Ectodermal cell (in vitro differentiated cells): Measurements from ENCODE around the gene TMEM222.

ENCODE experiments used
- H3K27ac ChIP-seq: 2 replicates; pipeline ENCODE4 v1.7.0; 2013; ENCODE audit warnings: mild to moderate bottlenecking, low read depth, low read length; ENCODE audit not compliant: insufficient read depth, poor library complexity, severe bottlenecking
- H3K27me3 ChIP-seq: 2 replicates; pipeline ENCODE4 v1.7.0; 2013; ENCODE audit warnings: mild to moderate bottlenecking, low read length; ENCODE audit not compliant: insufficient read depth, control insufficient read depth, poor library complexity, severe bottlenecking
- H3K36me3 ChIP-seq: one replicate; pipeline ENCODE4 v1.7.0; 2013; ENCODE audit warnings: low read length; ENCODE audit not compliant: control insufficient read depth, insufficient read depth
- H3K4me1 ChIP-seq: one replicate; pipeline ENCODE4 v1.7.0; 2013; ENCODE audit warnings: low read length; ENCODE audit not compliant: control insufficient read depth, insufficient read depth
- H3K4me3 ChIP-seq: 2 replicates; pipeline ENCODE4 v1.7.0; 2013; ENCODE audit warnings: low read depth, low read length, control low read depth; ENCODE audit not compliant: insufficient read depth
- H3K9me3 ChIP-seq: 2 replicates; pipeline ENCODE4 v1.7.0; 2013; ENCODE audit warnings: mild to moderate bottlenecking, low read length, moderate library complexity; ENCODE audit not compliant: control insufficient read depth
- WGBS, 2 experiments: methylation state at CpG; one replicate each; pipeline ENCODE4 v1.1.7; 2013; ENCODE audit warnings: missing lambda C conversion rate in 2 of 2; 5-methylcytosine and 5-hydroxymethylcytosine counted together

Gene TMEM222

GRCh38 chr1:27358928-27359313 lies 37.0 kb downstream of the TMEM222 start:
- Histone ChIP-seq H3K9me3 (no peaks in the 10 kb centered on the region), H3K4me3 (no peak overlapping the region), H3K27me3 (peaks cover 43% of the 10 kb centered on the region), H3K36me3 (no peaks in the 10 kb centered on the region), H3K4me1 (peaks cover 14% of the 10 kb centered on the region), H3K27ac (no peak overlapping the region)
- WGBS, 2 experiments = 92 to 94% methylated on average over 5 of the region's 5 CpGs

DNA sequence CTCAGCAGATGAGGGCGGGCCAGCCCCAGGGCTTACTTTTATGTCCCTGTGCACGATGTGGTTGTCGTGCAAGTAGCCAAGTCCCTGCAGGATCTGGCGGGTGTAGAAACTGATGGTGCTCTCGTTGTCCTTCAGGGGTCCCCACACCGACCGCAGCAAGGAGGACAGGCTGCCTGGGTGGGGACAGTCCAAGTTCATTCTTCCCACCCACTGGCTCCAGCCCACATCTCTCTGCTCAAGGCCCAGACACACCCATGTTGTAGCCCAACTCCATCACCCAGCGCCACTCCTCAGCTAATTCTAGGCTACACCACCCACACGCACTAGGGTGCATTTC lies 37.8 kb downstream of the TMEM222 start:
- H3K27ac ChIP-seq = no peak overlapping the region
- H3K4me1 ChIP-seq = peaks cover 21% of the 10 kb centered on the region
- no peaks in the 10 kb centered on the region for H3K36me3 ChIP-seq
- H3K27me3 ChIP-seq = peaks cover 43% of the 10 kb centered on the region
- 58 to 65% methylated on average over 9 of the region's 9 CpGs for WGBS, 2 experiments
- H3K4me3 ChIP-seq = peak overlapping the region; percentile 45
- H3K9me3 ChIP-seq = no peaks in the 10 kb centered on the region

DNA sequence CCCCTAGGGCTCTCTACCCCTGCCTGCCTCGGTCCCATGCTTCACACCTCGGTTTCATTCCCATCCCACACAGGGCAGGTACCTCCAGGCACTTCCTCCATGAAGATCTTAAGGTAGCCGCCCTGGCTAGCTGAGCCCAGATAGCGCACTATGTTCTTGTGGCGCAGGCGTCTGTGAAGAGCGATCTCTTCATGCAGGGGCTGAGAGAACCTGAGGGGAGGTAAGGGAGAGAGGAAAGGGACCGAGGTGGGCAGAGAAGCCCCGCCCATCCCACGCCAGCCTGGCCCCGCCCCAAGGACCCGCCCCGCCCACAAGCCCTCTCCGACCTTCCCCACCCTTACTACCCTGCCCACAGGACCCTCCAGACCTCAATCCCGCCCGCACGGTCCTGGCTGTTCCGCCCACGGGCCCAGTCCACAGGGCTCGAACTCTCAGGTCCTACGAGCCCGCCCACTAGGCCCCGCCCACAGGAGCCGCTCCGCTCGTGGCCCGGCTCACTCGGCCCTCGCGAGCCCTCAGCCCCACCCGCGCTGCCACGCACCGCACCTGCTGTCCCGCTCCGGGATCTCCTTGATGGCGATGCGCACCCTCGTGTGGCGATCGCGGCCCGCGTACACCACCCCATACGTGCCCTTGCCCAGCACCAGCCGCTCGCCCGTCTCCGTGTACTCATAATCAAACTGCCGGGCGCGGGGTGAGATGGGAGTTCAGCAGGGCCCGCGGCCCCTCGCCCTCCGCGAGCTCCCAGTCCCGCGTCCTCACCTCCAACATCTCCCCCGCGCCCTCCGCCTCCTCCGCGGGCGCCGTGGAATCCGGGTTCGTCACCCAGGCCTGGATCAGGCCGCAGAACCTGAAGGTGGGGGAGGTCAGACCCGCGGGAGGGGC lies 38.4 kb downstream of the TMEM222 start:
- no peaks in the 10 kb centered on the region for H3K36me3 ChIP-seq

DNA sequence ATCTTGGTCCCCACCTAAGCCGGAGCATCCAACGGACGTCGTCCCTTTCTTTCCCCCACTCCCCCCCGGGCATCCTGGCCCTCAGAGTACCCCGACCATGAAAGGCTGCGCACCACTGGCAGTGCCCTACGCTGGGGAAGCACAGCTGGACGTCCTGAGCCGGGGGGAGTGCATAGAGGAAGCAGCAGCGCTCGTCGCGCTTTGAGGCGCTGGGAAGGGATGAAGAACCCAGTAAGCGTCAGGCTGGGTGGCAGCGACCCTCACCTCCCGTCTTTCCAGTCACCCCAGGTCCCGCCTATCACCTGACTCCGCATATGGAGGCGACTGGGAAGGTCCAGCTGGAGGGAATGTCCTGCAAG lies 39.1 kb downstream of the TMEM222 start:
- Histone ChIP-seq H3K9me3 (no peaks in the 10 kb centered on the region), H3K27me3 (peaks cover 43% of the 10 kb centered on the region), H3K36me3 (no peaks in the 10 kb centered on the region), H3K4me1 (peaks cover 26% of the 10 kb centered on the region), H3K27ac (no peak overlapping the region), H3K4me3 (peak overlapping the region; percentile 45)
- WGBS, 2 experiments = 33 to 36% methylated on average over 21 of the region's 21 CpGs

More for the DNA sequence above, 38.4 kb downstream of the TMEM222 start:
- Histone ChIP-seq H3K27ac (no peak overlapping the region), H3K4me1 (peaks cover 26% of the 10 kb centered on the region), H3K27me3 (peaks cover 43% of the 10 kb centered on the region), H3K9me3 (no peaks in the 10 kb centered on the region), H3K4me3 (peak overlapping the region; percentile 45)
- 5% methylated on average over 68 to 70 of the region's 71 CpGs for WGBS, 2 experiments

GRCh38 chr1:27361553-27361952 lies 39.6 kb downstream of the TMEM222 start:
- H3K4me3 ChIP-seq = no peak overlapping the region
- peaks cover 24% of the 10 kb centered on the region for H3K4me1 ChIP-seq
- no peaks in the 10 kb centered on the region for H3K9me3 ChIP-seq
- H3K27me3 ChIP-seq = peaks cover 43% of the 10 kb centered on the region
- H3K27ac ChIP-seq = no peak overlapping the region
- 93 to 94% methylated on average over 8 of the region's 8 CpGs for WGBS, 2 experiments
- H3K36me3 ChIP-seq = no peaks in the 10 kb centered on the region

DNA sequence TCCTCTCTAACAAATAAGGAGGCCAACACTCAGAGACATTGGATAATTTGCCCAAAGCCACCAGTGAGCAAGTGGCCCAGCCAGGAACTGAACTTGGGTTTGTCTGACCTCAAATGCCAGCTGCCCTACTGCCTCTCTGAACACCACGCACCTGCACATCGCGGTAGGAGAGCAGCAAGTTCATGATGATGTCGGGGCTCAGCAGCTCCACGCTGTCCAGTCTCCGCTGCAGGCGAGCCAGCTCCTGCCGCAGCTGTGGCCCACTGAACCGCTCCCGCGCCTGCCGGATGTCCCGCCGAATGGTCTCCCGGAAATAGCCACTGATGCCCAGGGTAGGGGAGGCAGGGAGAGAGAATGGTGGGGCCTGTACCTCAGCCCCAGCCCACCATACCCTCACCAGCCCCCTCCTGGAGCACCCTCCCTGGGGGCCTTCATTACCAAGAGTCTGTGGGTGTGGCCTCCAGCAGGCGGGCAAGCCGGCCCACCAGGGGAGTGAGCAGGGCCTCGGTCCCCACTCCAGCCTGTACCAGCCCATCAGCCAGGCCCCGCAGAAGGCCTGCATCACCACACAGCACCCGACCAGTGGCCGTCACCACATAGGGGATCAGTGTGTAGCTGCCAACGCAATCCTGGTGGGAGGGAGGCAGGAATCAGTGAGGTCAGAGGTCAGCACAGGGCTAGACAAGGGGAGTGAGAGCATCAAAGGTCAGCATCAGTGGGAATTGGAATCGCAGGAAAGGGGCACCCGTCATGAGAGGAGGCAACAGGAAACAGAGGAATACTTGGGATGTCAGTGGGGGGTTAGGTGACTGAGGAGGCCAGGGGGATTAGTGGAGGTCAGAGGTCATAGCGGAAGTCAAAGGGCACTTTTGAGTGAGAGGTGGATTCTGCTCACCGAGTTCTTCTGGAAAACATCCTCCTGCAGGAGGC lies 42.1 kb downstream of the TMEM222 start:
- Histone ChIP-seq H3K4me1 (peaks cover 36% of the 10 kb centered on the region), H3K27me3 (peaks cover 28% of the 10 kb centered on the region), H3K4me3 (no peak overlapping the region), H3K36me3 (no peaks in the 10 kb centered on the region), H3K9me3 (no peaks in the 10 kb centered on the region), H3K27ac (peak overlapping the region; percentile 80)
- 72 to 75% methylated on average over 26 of the region's 26 CpGs for WGBS, 2 experiments

- no peaks in the 10 kb centered on the region for H3K36me3 ChIP-seq
- H3K27me3 ChIP-seq = peaks cover 20% of the 10 kb centered on the region
- peaks cover 36% of the 10 kb centered on the region for H3K4me1 ChIP-seq
- 73 to 74% methylated on average over 11 of the region's 11 CpGs for WGBS, 2 experiments
- H3K27ac ChIP-seq = peak overlapping the region; percentile 80
- peak overlapping the region; percentile 7 for H3K4me3 ChIP-seq
- H3K9me3 ChIP-seq = no peaks in the 10 kb centered on the region
Observed at GRCh38 chr1:27364696-27365371, 42.9 kb downstream of the TMEM222 start.

- Histone ChIP-seq H3K27ac (peak overlapping the region; percentile 93), H3K9me3 (no peaks in the 10 kb centered on the region), H3K36me3 (no peaks in the 10 kb centered on the region), H3K4me1 (peaks cover 36% of the 10 kb centered on the region), H3K4me3 (peak overlapping the region; percentile 60), H3K27me3 (peaks cover 13% of the 10 kb centered on the region)
- 8 to 9% methylated on average over 39 to 40 of the region's 40 CpGs for WGBS, 2 experiments
Observed at GRCh38 chr1:27365372-27366112, 43.6 kb downstream of the TMEM222 start.

DNA sequence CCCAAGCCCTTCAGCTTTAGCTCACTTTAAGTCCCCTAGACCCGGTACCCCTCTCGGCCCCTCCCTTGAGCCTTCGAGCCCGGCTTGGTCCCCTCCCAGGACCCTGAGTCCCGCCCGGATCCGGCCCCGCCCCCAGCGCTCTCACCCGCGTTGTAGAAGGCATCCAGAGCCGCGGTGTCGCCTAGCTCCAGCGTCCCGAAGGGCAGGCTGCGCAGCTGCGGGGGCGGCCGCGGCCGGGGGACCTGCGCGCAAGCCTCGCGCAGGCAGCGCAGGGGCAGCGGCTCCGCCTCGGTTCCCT lies 44.1 kb downstream of the TMEM222 start:
- Histone ChIP-seq H3K36me3 (no peaks in the 10 kb centered on the region), H3K27ac (peak overlapping the region; percentile 93), H3K4me3 (peak overlapping the region; percentile 60), H3K9me3 (no peaks in the 10 kb centered on the region), H3K4me1 (peaks cover 33% of the 10 kb centered on the region), H3K27me3 (peaks cover 7% of the 10 kb centered on the region)
- WGBS, 2 experiments = 0% methylated on average over 30 of the region's 30 CpGs
